K562 (cell line): ENCODE measurements around the gene DCUN1D4. TPM values are rescaled to one million over a fixed set of nuclear protein-coding genes. Genes with fewer than 3 reads are reported as not detected.

ENCODE experiments used
- MGA ChIP-seq: fragments of 450-650 bp; IDR thresholded peaks from 2 replicates; pipeline ENCODE4 v1.6.1; 2016; ENCODE audit warnings: mild to moderate bottlenecking, moderate library complexity
- NFYB ChIP-seq: IDR thresholded peaks from 2 replicates; pipeline ENCODE4 v1.6.1; 2011; ENCODE audit warnings: mild to moderate bottlenecking, moderate library complexity; ENCODE audit not compliant: insufficient read length; ENCODE audit errors: extremely low read depth
- PATZ1 ChIP-seq: fragments of 250-450 bp; sonication (Bioruptor Pico); IDR thresholded peaks from 2 replicates; pipeline ENCODE4 v1.5.0; 2020; ENCODE audit warnings: mild to moderate bottlenecking, borderline replicate concordance
- PTRF ChIP-seq: fragments of 450-650 bp; IDR thresholded peaks from 2 replicates; pipeline ENCODE4 v1.6.1; 2016; ENCODE audit warnings: mild to moderate bottlenecking, missing genetic modification characterization, missing compliant biosample characterization
- RCOR1 ChIP-seq, 2 experiments: IDR thresholded peaks; 2 replicates each; pipeline ENCODE4 v1.6.1; 2012; ENCODE audit warnings: low read depth in 2 of 2, low read length in 2 of 2, borderline replicate concordance in 1 of 2, improper control_type of control experiment in 1 of 2
- XRCC5 ChIP-seq: fragments of 200-400 bp; formaldehyde crosslinking; IDR thresholded peaks from 2 replicates; pipeline ENCODE4 v1.6.1; 2017; ENCODE audit warnings: low read depth, mild to moderate bottlenecking, low read length
- ZBTB17 ChIP-seq: fragments of 450-650 bp; formaldehyde crosslinking; IDR thresholded peaks from 2 replicates; pipeline ENCODE4 v1.4.0; 2020; ENCODE audit warnings: mild to moderate bottlenecking
- ZNF668 ChIP-seq: fragments of 250-450 bp; sonication (Bioruptor Pico); IDR thresholded peaks from 2 replicates; pipeline ENCODE4 v1.8.0; 2022; ENCODE audit warnings: mild to moderate bottlenecking, inconsistent platforms
- ZNF764 ChIP-seq: fragments of 250-450 bp; sonication (Bioruptor Pico); IDR thresholded peaks from 2 replicates; pipeline ENCODE4 v1.4.0; 2020; ENCODE audit warnings: low read depth, mild to moderate bottlenecking, moderate library complexity
- ZNF780A ChIP-seq: fragments of 250-450 bp; sonication (Bioruptor Pico); IDR thresholded peaks from 2 replicates; pipeline ENCODE4 v1.5.0; 2021; ENCODE audit warnings: mild to moderate bottlenecking
- polyA plus RNA-seq, 8 experiments: library from polyadenylated mRNA; depleted of rRNA in 4 of 8; stranded (reverse) in 5 of 8; unstranded in 3 of 8; fragments of >200 nt; fragmentation: Nextera tagmentation in 2 of 8; fragmentation: Illumina TruSeq in 1 of 8; extraction: Ambion mirVana in 2 of 8; extraction: Trizol in 1 of 8; gene quantifications; 2 replicates each; pipeline versions ENCODE4 v1.2.1 to v1.2.3, GENCODE V29; 2011 to 2014; ENCODE audit warnings: inconsistent platforms in 1 of 8, missing spikeins in 1 of 8
- total RNA-seq, 7 experiments: library from RNA; depleted of rRNA in 6 of 7; stranded (reverse); fragments of >200 nt in 6 of 7; fragmentation: Illumina TruSeq in 2 of 7; extraction: Trizol in 2 of 7; gene quantifications; 2 replicates each; pipeline versions ENCODE4 v1.2.1 to v1.2.3, GENCODE V29; 2011 to 2021; ENCODE audit warnings: low replicate concordance in 1 of 7
- TF ChIP-seq, protein P1 (sequence below): fragments of 450-650 bp; formaldehyde crosslinking; IDR thresholded peaks from 2 replicates; pipeline ENCODE4 v1.4.0; 2020; ENCODE audit warnings: mild to moderate bottlenecking

The DCUN1D4 gene
- total and polyA plus RNA-seq, 9 of the 15 experiments (the other 6 are each of a cell fraction or from before 2014, with no cell fraction given), result 15.1 to 73.5 (median 23.0) TPM

DNA sequence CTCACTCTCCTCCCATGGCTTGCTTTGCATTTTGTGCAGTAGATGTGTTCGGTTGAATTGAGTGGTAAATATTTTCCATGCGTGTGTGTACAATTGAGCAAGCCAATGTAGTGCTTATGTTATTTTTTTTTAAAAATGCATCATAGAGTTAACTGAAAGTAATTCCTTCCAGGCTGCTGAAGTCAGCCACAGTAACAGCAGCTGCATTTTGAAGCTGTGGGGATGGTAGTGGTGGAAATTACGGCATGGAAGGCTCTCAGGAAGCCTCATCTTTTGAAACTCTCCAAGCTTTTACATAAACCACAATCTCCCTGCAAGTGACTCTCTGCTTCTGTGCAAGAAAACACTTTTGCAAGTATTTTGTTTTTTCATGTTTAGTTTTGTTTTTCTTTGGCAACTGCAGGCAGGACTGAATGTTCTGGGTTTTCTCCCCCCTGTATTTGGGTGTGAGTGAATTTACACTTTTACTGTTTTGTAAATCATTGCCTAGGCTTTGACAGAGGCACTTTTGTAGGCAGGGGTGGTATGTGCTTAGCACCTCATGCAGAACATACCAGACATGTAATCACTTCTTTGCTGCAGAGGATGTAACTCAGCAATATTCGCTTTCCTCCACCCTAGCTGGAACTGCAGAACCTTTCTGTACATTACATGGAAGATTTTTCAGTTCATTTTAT, 121.0 kb downstream of the DCUN1D4 start (continued):
- TF ChIP-seq MGA (no peak), PTRF (tag) (no peak), PATZ1 (CRISPR knock-in tag) (no peak), ZBTB17 (CRISPR knock-in tag) (no peak), ZNF780A (CRISPR knock-in tag) (no peak), NFYB (no peak), XRCC5 (no peak), ZNF668 (CRISPR knock-in tag) (no peak), ZNF764 (CRISPR knock-in tag) (no peak), RCOR1 (IDR thresholded peaks at IDR 0.05; ENCODE audit: borderline replicate concordance in 1 of 2, low read depth in 2 of 2, low read length in 2 of 2) (no peak)
- TF ChIP-seq, protein P1, sequence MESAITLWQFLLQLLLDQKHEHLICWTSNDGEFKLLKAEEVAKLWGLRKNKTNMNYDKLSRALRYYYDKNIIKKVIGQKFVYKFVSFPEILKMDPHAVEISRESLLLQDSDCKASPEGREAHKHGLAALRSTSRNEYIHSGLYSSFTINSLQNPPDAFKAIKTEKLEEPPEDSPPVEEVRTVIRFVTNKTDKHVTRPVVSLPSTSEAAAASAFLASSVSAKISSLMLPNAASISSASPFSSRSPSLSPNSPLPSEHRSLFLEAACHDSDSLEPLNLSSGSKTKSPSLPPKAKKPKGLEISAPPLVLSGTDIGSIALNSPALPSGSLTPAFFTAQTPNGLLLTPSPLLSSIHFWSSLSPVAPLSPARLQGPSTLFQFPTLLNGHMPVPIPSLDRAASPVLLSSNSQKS (CRISPR knock-in tag), result no peak
